RPMI7951 (cell line): ENCODE measurements around the gene PLEKHF1. TPM values are rescaled to one million over a fixed set of nuclear protein-coding genes. Genes with fewer than 3 reads are reported as not detected.
"Not testable (repeated sequence)": the region's sequence is repeated elsewhere in the genome, so short reads cannot be mapped to it uniquely, and the experiment has no call there.

Experiments
- DNase-seq: peaks from one replicate; pipeline ENCODE4 v3.0.0-alpha.2; 2012; ENCODE audit warnings: low read depth
- total RNA-seq: library from RNA; depleted of rRNA; stranded (reverse); fragments of >200 nt; shearing (Covaris generic); gene quantifications from 2 replicates; pipeline ENCODE4 v1.2.3, GENCODE V29; 2014

The PLEKHF1 gene
- total RNA-seq, 1 experiment from 2014 or later, result 14.3 TPM

DNA sequence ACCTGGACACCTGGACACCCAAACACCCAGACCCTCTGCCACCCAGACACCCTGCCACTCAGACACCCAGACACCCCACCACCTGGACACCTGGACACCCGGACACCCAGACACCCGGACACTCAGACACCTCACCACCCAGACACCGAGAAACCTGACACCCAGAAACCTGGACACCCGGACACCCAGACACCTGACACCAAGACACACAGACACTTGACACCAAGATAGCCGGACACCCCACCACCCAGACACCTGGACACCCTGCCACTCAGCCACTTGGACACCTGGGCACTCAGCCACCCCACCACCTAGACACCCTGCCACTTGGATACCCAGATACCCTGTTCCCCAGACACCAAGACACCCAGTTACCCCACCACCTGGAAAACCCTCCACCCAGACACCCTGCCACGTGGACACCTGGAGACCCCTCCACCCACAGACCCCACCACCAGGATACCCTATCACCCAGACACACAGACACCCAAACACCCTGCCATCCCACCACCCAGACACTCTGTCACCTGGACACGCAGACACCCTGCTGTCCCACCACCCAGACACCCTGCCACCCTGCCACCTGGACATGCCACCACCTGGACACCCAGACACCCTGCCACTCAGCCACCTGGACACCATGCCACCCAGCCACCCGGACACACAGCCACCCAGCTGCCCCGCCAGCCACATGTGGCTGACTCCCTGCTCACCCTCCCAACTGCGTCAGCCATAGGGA, 32.4 kb downstream of the PLEKHF1 start:
- no peak for DNase-seq

GRCh38 chr19:29699861-29700260, 34.6 kb downstream of the PLEKHF1 start:
- no peak for DNase-seq

DNA sequence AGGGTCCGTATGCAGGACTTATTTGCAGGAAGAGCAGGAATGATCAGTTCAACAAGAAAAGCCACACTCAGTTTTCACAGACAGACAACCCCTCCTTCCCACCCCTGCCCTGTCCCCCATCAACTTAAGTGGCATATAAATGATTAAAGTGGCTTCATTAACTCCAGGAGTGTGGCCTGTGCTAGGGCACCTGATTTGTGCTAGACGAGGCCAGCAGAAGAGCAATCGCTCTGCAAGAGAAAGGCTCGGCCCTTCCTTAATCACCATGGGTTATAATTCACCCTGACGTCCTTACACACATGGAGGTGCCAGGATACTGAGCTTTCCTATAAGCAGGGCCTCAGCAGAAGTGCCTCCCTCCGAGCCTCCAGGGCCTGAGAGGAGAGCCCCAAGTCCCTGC, 35.2 kb downstream of the PLEKHF1 start:
- DNase-seq, result no peak

GRCh38 chr19:29702161-29702962, 37.1 kb downstream of the PLEKHF1 start:
- DNase-seq, result no peak

DNA sequence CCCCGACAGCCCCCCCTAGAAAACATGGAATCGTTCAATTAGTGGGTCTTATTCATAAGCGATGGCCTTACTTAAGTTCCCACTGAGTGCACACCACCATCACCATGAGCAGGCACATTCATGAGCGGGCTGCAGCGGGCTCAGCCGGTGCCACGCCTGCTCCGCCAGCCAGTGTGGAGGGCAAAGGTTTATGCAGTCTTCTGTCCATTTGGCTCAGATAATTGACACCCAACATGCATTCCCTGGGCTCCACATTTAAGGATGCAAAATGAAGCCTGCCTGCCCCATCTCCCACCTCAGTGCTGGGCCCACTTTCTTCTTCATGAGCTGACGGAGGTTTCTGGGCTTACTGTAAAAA, 37.7 kb downstream of the PLEKHF1 start:
- no peak for DNase-seq

DNA sequence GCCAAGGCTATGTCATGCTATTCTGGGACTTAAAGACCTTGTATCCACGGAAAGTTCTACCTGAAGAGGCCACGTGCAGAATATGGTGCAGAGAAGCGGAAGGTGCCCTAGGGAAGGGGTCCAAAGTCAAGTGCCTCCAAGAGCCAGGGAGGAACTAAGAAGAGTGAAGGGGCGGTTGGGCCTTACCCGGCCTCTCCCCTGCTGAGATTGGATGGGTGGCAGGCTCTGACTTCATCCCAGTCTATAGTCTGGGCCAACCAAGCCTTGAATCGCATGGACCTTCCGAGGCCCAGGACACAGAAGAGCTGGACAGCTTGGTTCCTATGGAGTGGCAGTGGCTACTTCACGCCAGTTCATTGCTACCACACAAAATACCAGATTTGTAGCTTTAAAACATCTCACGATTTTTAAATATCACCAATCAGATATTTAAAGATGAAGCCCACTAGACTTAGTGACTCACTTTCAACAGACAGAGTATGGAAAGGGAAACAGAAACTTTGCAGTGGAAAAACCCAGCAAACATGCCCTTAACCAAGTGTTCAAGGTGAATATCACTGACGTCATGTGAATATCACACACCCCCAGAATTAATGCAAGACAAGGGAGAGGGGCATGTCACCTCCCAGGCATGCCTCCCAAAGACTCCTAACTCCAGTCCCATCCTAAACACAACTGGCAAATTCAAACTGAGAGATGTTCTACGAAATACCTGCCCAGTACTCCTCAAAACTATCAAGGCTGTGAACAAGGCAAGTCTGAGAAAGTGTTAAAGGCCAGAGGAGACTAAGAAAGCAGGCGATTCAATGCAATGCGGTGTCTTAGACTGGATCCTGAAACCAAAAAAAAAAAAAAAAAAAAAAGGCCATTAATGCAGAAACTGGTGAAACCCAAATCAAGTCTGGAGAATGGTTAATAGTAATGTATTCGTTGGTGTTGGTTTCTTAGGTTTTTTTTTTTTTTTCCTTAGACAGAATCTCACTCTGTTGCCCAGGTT, 39.6 kb downstream of the PLEKHF1 start:
- DNase-seq, result no peak

GRCh38 chr19:29705706-29706105, 40.4 kb downstream of the PLEKHF1 start:
- DNase-seq, result no peak

DNA sequence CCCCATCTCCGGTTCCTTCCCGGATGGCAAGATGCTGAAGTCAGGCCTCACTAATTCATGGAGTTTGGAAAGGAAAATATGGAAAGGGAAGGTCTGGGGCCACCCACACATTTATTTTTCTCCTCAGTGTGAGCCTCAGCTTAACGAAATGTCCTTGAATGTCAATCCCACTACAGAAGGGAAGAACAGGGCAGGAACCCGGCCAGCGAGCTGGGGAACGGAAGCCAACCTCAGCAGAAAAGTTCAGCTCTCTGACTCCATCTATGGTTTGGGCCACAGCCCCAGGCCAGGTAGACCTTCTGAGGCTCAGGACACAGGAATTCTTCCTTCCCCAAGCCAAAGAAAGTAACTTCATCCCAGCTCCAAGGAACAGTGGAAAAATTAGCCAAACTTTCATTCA, 41.4 kb downstream of the PLEKHF1 start:
- DNase-seq, result no peak

- DNase-seq, result no peak
Observed at GRCh38 chr19:29708554-29709439, 43.5 kb downstream of the PLEKHF1 start.

GRCh38 chr19:29709440-29709798, 44.2 kb downstream of the PLEKHF1 start:
- not testable (repeated sequence) for DNase-seq

- DNase-seq, result no peak
Observed at GRCh38 chr19:29711584-29712132, 46.4 kb downstream of the PLEKHF1 start.

DNA sequence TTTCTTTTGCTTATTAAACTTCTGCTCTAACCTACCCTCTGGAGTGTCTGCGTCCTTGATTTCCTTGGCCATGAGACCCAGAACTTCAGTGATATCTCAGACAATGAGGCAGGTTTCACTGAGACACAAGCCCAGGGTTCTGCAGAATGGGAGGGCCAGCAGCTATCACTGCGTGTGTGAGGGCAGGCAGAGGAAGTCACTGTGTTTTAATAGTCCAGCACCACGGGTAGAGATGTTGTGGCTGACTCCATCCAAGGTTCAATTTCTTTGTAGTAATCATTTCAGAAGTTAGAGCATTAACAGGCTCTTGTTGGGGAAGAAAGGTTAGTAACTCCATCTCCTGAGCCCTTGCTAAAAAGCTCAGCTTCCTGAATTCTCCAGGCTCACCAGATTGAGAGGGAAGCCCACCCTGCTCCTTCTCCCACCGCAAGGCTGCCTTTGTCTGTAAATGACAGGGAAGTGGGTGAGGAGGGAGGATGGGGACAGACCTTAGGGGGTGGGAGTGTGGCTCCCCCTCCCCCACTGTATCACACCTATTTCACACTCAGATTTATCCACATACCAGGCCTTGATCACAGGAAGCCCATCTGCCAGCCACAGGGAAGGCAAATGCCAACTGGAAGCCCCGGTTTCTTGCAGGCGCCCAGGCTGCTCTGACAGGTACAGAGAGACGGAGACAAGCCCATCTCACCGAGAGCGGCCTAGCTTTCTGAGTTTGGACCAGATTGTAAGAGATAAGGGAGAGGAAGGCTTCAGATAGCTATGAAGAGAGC, 47.7 kb downstream of the PLEKHF1 start:
- DNase-seq, result no peak

DNA sequence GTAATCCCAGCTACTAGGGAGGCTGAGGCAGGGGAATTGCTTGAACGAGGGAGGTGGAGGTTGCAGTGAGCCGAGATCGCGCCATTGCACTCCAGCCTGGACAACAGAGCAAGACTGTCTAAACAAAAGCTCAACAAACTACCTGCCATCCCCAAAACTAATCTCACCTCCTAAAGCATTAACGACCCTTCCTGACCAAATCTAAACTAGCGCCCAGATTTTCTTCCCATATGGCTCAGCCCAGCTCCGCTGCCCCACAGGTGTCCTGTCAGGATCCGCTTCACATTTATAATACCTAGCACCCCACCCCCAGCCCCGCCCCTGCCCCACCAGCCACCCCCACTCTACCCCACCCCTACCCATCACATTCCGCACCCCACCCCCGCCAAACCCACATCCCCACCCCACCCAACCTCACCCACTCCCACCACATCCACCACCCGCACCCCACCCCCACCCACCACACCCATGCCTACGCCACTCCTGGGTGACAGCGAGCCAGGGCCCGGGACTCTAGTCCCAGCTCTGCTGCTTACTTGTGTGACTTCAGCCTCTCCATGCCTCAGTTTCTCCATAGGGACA, 49.2 kb downstream of the PLEKHF1 start:
- DNase-seq, result no peak

DNA sequence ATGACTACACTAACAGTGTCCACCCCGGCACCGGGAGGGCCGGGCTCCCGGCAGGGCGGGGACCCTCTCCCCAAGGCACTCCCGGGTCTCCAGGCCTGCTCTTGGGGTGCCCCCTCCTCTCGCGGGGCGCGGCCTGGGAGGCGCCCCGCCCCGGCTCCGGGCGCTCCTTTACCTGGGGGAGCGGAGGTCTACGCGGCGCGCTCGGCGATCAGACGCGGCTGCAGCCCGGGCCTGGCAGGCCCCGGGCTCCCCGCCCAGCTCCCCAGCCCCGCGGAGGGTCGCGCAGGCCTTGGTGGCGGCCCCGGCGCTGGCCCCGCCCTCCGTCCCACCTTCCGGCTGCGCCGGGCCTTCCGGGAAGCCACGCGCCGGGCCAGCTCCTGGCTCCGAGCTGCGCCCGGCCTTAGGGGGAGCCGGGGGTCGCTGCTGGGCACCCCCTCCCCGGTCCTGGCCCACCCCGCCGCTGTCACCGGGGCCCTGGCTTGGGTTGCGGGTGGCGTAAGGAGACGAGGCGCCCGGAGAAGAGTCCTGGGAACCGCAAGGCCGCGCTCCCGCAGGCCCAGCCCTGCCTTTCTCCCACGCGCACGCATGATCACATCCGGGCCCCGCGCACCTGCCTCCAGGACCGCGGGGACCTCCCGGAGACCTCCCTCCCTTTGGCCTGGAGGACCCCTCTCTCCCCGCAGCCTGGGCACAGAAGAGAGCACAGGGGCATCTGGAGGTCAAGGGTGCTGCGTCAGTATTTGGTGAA, 49.9 kb downstream of the PLEKHF1 start, which contains the start of gene C19orf12:
Gene C19orf12 (minus strand): TSS at position 309 of the 748 bp plus-strand sequence. CDS start 6,848 bp downstream, outside the sequence.
- DNase-seq, result peak; percentile 50

DNA sequence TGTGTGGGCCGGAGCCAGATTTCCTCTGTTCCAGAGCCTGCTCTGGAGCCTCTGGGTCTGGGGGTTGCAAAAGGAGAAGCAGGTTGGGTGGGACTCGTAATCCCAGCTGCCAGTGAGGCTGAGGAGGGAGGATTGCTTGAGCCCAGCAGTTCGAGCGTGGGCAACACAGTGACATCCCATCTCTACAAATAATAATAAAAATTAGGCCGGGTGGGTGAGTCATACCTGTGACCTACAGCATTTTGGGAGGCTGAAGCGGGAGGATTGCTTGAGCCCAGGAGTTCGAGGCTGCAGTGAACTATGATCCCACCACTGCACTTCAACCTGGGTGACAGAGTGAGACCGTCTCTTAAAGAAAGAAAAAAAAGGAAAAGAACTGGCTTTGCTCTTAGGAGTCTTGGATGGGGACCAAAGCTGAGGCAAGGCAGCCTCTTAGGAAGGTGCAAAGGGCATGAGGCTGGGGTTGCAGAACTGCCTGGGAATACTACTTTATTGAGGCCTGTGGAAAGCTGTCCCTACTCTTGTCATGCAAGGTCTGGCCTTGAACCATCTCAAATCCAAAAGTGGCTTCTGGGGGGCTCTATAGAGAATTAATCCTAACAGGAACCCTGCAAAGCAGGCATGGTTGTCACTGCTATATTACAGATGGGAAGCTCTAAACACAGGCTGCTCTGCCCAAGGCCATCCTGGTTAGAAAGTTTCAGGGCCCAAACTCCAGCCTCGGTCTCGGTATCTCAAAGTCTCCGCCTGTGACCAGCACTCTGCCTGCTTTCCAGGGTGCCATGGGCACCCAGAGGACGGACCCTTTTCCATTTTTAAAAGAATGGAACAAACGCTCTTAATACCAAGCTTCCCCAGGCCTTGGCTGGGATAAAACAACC, 50.7 kb downstream of the PLEKHF1 start:
- DNase-seq, result peak; percentile 12

DNA sequence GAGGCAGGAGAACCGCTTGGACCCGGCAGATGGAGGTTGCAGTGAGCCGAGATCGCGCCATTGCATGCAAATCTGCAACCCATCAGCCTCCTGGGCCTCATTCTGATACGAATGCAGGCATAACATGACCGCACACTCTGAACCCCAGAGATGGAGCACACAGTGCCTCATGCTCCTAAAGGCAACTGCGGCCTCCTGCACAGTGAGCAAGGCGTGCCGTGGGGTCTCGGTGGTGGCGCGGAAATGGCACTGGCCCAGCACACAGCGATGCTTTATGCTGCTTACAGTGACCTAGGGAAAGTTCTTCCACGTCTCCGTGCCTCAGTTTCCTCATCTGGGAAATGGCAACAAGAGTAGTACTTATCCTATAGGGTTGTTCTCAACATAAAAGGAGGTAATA, 51.8 kb downstream of the PLEKHF1 start:
- DNase-seq, result no peak

DNA sequence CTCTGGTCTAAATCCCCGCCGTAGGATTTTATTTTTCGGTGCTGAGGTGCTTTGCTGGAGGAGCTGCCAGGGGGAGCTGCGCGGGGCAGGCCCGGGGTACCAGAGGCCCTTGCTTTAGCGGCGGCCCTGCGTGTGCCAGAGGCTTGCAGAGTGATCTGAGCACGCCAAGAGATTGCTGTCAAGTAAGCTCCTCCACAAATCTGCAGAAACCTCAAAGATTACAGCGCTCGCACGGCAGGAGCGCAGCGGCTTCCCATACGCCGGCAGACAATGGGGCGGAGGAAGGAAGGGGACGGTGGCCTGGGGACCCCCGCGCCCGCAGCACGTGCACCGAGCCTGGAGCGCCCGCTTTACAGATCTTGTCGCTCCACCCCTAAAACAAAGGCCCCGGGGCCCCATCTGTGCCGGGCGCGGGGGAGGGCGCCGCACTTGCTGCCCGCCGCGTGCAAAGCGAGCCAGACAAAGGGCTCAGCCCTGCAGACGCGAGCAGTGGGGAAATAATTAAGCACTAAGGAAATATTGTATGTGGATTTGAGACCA, 58.9 kb downstream of the PLEKHF1 start:
- DNase-seq, result peak; percentile 27
